AG20443 (cell line): ENCODE data around the gene GPHA2.

Source experiments
- DNase-seq: peaks from one replicate; pipeline ENCODE4 v3.0.0; 2012; ENCODE audit warnings: low spot score, mixed read lengths

Gene GPHA2

DNA sequence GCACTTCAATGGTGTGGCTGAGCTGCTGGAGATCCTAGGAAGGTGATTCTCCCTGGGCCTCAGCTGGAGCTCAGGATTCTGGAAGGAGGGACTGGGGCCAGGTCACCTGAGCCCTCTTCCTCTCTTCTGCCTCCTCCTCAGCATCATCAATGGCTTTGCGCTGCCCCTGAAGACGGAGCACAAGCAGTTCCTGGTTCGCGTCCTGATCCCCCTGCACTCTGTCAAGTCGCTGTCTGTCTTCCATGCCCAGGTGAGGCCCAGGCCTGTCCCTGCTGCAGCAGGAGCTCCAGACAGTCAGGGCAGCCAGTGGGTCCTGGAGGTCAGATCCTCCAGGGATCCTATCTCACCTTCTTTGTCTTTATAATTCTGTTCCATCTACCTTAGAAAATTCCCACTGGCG lies 5.4 kb downstream of the GPHA2 start:
- no peak for DNase-seq

DNA sequence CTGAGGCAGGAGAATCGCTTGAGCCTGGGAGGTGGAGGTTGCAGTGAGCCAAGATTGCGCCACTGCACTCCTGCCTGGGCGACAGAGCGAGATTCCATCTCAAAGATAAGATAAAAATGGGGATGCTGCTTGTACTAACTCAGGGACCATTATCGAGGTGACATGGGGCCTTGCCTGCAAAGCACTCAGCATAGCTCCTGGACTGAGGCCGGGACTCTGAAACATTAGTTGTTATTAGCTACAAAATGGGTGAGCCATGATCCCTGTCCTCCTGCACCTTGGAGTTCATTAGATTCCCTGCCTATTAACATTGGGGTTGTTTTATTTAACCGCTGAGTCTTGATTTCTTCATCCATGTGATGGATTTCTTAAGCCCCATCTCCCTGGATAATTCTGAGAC lies 6.1 kb downstream of the GPHA2 start:
- DNase-seq: no peak

DNA sequence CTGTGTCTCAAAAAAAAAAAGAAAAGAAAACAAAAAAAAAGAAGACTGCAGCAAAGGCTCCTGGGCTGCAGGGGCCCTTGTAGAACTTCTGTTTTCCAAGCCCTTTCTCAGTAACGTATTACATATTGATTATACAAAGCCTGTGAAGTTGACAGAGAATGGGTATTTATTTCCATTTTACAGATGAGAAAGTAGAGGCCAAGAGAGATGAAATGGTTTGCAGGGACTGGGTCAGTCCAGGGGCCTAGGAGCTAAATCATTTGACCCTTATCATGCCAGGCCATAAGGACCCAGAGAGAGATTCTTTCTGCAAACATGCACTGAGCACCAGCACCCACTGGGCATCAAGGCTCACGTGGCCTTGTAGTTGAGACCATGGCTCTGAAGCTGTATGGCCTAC lies 6.7 kb downstream of the GPHA2 start:
- no peak for DNase-seq

DNA sequence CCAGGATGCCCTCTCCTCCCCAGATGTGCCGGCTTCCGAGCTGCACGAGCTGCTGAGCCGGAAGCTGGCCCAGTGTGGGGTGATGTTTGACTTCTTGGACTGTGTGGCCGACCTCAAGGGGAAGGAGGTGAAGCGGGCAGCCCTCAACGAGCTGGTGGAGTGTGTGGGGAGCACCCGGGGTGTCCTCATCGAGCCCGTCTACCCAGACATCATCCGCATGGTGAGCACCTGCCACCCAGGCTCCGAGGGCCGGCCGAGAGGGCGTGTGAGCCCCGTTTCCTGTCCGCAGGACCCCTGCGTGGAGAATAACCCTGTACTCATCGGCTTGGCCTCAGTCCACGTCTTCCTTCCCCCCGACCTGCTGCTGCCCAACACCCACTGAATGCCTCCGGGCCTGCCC lies 9.0 kb downstream of the GPHA2 start:
- no peak for DNase-seq

DNA sequence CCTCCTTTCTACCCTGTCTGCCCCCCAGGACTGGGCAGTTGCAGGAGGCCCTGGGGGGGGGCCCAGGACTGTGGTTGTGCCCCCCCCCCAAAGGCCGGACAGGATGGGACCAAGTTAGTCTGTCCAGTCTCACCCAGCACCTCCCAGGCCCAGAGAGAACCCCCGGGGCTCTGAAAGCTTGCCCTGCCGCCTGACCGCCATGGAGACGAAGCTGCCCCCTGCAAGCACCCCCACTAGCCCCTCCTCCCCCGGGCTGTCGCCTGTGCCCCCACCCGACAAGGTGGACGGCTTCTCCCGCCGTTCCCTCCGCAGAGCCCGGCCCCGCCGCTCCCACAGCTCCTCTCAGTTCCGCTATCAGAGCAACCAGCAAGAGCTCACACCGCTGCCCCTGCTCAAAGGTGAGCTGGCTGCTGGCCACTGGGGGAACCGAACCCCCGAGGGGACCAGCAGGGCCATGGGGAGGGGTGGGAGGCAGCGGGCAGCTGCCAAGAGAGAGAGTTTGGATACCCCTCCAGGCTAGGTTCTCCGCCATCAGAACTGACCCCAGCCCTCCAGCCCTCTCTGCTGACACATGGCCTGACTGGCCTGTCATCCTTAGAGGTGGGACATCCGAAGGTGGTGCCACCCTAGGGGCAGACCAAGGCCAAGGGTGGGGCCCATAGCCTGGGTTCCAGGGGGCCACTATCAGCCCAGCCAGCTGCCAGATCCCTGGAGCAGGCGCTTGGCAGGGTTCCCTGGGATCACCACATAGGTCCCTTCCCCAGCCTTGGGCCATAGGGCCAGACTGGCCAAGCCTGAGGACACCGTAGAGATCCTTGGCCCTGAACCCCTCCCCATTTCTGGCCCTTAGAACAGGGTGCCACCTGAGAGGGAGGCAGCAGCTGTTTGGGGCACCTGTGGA lies 9.9 kb downstream of the GPHA2 start:
- no peak for DNase-seq

DNA sequence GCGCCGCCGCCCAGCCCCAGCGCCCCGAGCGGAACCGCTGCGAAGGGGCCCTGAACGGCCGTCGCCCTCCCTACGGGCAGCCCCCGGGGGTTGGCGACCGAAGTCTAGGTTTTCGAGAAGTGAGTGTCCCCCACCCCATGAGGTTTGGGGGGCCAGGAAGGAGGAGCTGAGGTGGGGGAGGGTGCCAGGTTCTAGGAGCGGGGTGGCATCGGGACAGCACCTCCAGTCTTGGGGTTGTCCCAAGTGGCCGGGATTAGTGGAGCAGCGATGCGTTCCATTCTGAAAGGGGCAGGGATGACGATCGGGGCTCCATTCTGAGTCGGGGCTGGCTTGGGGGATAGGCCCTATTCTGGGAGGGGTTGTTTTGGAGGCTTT lies 10.8 kb downstream of the GPHA2 start:
- peak; percentile 56 for DNase-seq

DNA sequence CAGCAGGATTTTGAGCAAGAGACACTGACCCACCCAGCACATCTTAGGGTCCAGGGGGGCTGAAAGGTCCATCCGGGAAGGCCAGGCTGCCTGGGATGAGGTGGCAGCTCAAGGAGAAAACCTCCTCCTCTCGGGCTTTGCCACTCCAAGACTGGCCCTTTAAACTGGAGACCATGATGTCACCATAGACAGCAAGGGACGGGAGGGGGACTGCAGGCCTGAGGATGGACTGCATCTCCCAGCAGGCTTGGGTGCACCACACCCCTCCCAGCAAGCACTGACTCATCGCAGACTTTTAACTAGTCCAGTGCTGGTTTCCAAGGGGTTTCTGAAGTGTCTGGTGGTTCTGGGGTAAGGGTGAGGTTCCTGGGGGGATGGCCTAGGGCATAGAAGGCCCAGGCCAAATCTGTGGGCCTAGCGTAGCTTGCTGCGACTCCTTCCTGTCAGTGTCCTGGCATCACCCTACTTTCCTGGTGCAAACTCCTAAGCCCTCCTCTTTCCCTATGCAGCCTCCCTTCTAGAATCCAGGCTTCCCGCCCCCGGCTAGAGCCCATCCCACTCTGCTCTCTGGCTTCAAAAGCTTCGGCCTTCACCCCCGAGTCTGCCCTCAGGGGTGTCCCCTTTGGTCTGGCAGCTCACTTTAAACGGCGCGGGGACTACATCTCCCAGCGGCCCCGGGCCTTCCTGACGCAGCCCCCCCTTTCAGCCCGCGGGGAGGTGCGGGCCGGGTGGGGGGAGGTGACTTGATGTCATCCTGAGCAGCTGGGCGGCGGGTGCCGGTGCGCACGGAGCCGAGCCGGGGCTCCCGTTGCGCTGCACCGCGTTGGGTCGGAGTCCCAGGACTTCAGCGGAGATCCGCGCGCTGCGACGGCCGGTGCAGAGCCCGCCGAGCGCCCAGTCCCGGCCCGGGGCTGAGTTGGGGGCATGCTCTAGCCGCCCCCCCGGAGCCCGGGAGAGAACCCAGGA lies 11.5 kb downstream of the GPHA2 start, which contains the start of gene PPP2R5B:
TSS of gene PPP2R5B (plus strand) at position 746 of the 966 bp plus-strand sequence. CDS start 1,046 bp downstream, outside the sequence.
- peak; percentile 98 for DNase-seq

DNA sequence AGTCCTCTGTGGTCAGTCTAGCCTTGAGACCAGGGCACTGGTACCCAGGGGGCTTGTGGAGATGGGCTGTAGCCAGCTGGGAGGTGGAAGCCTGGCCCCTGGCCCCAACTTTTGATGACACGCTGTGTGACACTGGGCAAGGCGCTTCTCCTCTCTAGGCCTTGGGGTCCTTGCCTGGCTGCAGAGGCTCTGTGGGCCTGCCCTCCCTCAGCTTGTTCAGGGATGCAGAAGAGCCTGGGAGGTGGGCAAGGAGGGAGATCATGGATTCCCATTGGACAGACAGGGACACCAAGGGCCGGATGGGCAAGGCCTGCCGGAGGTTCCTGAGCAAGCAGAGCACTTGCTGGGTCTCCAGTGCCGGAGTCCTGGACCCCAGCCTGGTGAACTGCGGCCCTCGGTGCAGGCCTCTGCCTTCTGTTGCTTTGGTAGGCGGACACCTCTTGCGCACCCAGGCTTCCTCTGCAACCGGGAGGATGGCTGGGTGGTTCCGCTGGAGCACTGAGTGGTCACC lies 12.5 kb downstream of the GPHA2 start:
- no peak for DNase-seq

DNA sequence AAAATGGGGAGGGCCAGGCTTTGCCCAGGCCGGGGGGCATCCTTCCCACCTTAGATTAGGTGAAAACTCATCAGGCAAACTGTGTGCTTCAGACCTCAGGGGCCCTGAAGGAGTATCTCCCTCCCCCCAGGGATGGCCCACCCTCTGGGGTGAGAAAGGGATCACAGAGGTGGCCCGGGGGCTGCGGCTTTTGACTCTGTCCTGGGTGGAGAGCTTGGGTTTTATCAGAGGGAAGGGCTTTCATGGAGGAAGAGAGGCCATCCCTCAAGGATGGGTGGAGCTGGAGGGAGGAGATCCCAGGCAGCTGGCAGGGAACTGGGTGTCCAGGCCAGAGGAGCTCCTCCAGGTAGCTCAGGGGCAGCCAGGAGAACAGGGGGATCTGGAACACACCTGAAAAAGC lies 14.3 kb downstream of the GPHA2 start:
- no peak for DNase-seq

DNA sequence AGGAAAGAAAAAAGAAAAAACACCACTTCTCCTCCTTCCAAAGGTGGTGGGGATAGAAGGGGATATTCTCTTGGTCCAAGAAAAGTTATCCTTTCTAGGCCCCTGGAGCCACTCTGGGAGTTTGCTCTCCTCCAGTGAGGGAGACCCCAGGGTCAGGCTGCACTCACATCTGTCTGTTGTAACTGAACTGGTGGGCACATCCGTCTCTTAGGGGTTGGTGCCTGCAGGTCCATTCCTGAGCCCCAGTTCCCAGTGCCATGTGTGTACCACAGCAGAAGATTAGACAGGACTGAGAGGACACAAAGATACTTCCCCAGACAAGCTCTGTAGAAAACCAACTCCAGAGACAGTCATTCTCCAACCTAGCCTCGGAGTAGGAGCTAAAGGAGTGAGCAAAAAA lies 15.6 kb downstream of the GPHA2 start:
- no peak for DNase-seq

DNA sequence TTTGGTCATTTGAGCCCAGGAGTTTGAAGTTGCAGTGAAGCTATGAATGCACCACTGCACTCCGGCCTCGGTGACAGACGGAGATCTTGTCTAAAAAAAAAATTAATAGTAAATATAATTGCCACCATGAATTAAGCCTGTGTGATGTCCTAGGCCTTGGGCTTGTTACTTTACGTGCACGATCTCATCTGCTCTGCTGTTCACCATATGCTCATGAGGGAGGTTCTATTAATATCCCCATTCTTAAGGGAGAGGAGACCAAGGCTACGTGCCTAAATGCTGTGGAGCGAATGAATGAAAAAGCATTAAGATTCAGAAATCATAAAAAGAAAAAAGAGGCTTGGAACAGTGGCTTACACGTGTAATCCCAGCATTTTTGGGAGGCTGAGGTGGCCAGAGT lies 16.1 kb downstream of the GPHA2 start:
- no peak for DNase-seq

DNA sequence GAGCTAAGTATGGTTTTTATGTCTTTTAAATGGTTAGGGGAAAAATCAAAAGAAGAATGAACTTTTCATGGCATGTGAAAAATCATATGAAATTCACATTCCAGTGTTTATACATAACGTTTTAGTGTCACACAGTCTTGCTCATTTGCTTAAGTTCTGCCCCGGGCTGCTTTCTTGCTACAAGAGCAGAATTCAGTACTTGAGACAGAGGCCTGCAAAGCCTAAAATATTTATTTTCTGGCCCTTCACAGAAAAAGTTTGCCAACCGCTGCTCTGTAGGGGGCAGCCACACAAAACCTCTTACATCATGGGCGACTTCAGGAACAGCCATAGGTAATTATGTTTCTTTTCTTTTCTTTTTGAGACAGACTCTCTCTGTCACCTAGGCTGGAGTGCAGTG lies 17.7 kb downstream of the GPHA2 start:
- DNase-seq: peak; percentile 43

DNA sequence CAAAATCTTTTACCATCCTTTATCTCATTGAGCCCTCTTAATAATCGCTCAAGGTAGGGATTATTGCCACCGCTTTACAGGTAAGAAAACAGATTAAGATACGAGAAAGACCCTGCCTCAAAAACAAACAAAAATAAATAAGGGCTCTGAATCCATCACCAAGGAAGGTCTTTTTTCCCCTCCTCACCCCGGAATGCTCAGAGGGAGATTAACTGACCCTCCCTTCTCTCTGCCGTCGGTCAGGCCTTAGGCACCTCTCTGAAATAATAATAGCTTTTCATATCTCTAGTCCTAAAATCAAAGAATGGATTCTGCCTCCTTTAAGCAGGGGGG lies 18.1 kb downstream of the GPHA2 start:
- no peak for DNase-seq

DNA sequence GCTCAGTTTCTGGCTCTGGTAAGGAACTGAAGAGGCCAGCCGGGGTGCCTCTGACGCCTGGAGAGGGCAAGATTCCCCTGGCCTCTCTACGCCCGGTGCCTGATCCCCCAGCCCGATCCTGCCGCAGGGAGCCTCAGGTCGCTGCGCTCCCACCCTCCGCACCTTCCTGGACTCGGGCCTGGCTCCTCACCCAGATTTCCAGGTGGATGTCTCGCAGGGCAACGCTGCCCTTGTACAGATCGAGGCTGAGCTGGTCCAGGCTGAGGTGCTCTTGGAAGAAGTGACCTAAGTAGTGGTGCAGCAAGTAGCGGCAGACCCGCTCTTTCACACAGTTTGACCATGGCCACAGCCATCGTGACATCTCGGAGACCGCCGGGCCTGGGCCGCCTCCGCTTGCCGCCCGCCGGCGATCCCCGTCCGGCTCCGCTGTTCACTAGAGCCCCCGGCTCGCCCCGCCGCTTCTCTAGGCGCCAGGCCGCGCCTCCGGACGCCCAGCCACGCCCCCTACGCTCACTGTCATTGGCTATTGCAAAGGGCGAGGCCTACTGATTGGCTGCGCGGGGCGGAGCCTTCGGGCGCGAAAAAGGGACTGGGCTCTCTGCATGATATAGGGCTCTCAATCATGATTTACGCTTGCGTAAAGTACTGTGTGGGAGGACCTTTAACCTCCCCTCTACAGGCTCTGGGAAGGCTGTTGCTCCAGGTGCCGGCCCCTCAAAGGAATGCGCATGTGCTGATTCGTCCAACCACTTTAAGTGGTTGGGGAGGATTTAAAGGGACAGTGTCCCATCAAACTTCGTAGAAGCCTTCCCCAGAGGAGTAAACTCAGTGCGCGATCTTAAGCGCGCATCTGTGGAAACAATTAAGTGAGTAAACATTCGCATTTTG lies 18.7 kb downstream of the GPHA2 start, which contains the start of gene ATG2A:
TSS of gene ATG2A (minus strand) at position 435 of the 888 bp plus-strand sequence. CDS start at position 361, 74 bp downstream.
- DNase-seq: peak; percentile 99

DNA sequence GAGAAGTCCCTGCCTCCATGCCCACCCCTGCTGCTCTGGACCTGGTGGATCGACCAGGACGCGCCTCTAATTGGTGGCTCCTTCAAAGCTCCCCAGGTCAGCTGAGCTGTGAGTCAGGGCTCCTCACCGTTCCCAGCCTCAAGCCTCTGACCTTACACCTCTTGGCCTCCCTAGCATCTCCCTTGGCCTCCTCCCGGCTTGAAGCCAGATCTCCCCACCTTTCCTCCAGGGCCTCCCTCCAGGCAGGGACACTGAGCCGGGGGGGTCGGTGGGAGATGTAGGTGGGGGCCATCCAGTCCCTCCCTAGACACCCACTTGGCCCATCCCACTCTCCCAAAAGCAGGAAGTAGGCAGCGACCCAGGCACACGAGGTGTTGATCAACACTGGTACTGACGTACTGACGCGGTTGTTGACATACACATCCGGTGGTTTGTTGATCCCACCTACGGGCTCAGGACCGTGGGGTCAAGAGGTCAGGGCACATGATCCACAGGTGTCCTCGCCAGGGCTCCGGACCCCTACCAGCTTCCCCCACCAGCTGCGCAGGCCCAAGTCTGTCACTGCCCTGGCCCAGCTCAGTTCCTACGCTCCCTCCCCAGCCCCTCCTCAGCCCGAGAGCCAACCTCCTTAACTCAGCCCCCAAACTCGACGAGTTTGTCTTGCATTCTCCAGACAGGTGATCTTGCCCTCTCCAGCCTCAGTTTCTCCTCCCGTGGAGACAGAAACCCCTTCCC lies 19.5 kb downstream of the GPHA2 start:
- DNase-seq: peak; percentile 46

DNA sequence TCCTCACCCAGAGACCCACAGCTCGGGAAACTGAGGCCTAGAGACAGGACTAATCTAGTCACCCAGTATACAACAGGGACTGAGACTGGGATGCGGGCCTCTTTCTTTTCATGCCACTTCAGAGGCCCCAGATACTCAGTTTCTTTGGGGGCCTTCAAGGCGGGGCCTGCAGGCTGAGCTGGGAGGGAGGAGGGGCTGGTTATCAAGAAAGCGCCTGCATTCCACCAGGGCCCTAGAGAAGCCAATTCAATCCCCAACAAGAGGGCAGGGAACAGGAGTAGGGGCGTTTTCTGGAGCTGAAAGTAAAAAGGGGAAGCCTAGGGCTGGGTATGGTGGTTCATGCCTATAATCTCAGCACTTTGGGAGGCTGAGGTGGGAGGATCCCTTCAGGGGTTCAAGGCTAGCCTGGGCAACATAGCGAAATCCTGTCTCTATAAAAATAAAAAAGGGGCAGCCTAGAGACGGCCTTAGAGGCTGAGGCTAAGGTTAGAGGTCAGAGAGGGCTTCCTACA lies 20.3 kb downstream of the GPHA2 start:
- no peak for DNase-seq

DNA sequence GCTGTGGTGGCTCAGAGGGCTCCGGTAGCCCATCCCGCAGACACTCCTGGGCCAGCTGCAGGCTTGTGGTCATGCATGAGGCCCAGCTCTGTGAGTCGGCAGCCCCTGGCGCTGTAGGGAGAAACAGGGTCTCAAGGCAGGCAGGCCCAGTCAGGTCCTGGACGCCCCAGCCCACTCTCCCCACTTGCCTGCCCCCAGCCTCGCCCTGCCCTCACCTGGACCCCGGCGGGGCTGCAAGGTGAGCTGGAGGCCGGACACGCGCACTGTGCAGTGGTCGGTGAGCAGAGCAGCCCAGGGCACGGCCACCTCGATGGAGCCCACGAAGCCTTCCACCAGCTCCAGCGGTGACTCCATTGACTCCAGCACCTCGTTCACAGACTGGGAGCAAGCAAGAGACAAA lies 21.6 kb downstream of the GPHA2 start:
- no peak for DNase-seq

DNA sequence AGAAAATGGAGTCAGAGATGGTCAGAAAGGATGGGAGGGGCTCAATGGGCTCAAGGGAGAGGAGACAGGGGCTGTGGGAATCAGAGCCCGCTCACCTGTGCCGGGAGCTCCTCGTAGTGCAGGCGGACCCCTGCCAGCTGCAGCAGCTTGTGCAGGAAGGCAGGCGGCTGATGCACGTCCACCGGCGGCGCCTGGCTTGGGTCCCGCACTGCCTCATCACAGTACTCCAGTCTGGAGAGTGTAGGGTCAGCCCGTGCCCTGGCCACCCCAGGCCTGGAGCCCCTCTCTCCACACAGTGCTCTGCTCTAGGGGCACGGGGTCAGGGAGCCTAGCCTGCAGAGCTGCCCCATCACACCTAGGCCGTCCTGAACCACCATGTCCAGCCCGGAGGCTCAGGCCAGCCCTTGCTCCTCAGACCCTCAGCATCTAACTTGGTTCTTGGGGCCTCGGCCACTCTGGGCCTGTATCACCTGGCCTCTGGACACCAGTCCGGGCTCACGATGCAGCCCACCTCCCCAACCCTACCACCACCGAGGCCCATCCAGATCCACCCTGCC lies 22.4 kb downstream of the GPHA2 start:
- DNase-seq: no peak

DNA sequence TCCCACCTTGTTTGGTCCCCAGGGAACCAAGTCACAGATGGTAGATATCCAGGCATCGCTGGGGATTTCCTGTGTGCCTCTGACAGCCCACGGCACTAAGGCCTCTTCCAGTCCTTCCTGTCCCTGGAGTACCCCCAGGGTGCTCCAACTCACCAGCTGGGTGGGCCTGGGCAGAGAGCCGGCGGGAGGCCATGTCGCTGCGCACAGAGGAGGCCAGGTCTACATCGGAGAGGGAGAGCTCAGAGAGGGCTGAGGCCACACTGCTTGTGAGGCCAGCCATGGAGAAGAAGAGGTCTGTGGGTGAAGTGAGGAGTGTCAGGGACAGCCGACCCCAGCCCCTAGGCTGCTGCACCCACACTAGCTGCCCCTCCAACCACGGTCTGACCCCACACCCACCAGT lies 24.0 kb downstream of the GPHA2 start:
- no peak for DNase-seq

DNA sequence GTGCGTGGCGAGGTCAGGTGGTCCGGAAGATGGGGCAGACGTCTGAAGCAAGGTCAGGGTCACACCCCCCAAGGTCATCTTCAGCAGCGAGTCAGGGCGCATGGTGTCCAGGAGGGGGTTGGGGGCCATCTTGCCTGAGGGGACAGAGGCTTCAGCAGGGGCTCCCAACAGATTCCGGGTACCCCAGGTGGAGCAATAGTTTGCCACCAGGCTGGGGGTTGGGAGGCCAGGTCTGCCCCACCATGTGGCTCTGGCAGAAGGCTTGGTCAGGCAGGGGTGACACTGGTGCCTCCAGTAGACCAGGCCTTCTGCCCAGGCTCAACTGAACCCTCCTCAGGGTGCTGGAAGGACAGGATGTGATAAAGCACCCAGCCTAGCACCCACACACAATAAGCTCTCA lies 24.6 kb downstream of the GPHA2 start:
- no peak for DNase-seq
